Ramos (cell line): Measurements from ENCODE around the gene CNTRL.

ENCODE experiments used
- in situ Hi-C: fragments of 300-500 bp; cut with MboI; formaldehyde crosslinking; loops from one replicate; pipeline ENCODE4 v1.14.3; 2022; ENCODE audit warnings: low sequenced_read_pairs; ENCODE audit not compliant: unreplicated experiment

Gene CNTRL

DNA sequence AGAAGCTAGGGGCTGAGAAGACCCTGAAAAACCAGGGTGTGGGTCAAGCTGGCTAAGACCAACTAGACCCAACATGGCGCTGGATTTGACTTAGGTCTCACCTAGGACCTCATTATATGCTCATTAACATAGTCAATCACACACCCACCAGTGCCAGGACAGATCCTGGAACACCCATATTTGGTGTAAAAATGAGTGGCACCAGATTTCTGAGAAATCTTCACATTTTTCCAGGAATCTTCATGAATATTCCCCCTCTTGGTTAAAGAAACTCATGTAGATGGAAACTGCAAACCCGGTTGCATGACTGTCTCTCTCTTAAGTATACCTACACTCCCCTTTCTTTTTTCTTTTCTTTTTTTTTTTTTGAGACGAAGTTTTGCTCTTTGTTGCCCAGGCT lies 144.8 kb downstream of the CNTRL start:
- in situ Hi-C loops: no loop called here

GRCh38 chr9:121220996-121221663 lies 146.4 kb downstream of the CNTRL start:
- in situ Hi-C loops: no loop called here

GRCh38 chr9:121221664-121222055 lies 146.9 kb downstream of the CNTRL start:
- in situ Hi-C loops: no loop called here

- in situ Hi-C loops: no loop called here
Observed at GRCh38 chr9:121222524-121223171, 147.9 kb downstream of the CNTRL start.

DNA sequence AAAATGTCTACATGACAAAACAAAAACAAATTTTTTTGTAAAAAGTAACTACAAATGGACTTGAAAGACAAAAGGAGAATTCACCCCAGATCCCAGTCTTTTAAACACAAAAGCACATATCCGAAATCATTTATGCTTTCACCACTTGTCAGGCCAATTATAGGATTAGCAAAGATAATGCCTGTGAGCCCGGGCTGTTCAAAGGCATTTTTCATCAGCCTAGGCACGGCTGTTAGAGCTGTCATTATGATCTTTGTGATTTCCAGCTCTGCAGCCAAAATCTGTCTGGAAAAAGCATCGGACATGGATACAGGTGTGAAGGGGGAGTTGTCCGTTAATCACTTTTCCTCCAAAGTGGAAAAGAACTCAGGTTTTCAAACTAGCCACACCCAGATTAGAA lies 150.5 kb downstream of the CNTRL start:
- in situ Hi-C loops: no loop called here

GRCh38 chr9:121226175-121226574 lies 151.4 kb downstream of the CNTRL start:
- in situ Hi-C loops: no loop called here
